NCI-H1694 treated with DMSO at 0.1 percent for 48 hours (cell line): ENCODE results near the gene CEP57.
"Not testable (repeated sequence)": the region's sequence is repeated elsewhere in the genome, so short reads cannot be mapped to it uniquely, and the experiment has no call there.

Experiments used
- DNase-seq: peaks from one replicate; lab custom pipeline; 2025; lab: John Stamatoyannopoulos, UW

CEP57 gene

GRCh38 chr11:95860024-95860423 lies 69.7 kb downstream of the CEP57 start:
- DNase-seq, result not testable (repeated sequence)

DNA sequence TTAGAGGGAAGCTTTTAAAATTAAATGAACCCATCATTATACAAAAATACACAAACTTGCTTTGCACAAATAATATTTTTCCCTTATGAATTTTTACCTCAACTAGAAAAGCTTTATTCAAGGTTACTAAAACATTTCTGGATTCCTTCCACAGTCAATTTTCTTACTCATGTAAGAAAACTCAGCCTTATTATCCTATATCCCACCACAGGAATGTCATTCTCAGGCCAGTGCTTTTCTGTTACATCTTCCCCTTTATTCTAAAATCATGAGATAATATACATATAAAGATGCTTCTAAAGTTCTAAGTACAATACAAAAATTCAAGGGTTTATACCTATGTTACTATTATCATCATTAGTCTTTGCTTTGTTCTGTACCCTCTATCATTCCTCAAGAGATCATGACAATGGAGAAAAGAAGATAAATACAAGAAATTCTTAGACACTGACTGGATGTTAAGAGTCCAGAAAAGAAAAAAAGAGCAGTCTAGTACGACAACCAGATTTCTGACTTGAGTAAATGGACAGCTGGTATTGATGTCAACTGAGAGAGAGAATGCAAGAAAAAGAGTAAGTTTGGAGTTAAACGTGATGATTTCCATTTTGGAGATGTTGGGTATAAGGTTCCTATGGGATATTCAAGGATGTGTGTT lies 73.3 kb downstream of the CEP57 start:
- no peak for DNase-seq

- DNase-seq, result no peak
Measured at GRCh38 chr11:95867105-95867504, 76.8 kb downstream of the CEP57 start.

- not testable (repeated sequence) for DNase-seq
Measured at GRCh38 chr11:95870877-95871276, 80.6 kb downstream of the CEP57 start.

GRCh38 chr11:95877291-95877690 lies 87.0 kb downstream of the CEP57 start:
- DNase-seq, result no peak
